ENCODE data around the gene NSL1. TPM values are rescaled to one million over a fixed set of nuclear protein-coding genes. Genes with fewer than 3 reads are reported as not detected.
A peak's percentile ranks its signal among the peaks of the same experiment; 100 is the strongest.

Gene NSL1
- total and polyA plus RNA-seq, 9 of the 15 experiments (the other 6 are each of a cell fraction or from before 2014, with no cell fraction given), result 53.5 to 108 (median 59.1) TPM

DNA sequence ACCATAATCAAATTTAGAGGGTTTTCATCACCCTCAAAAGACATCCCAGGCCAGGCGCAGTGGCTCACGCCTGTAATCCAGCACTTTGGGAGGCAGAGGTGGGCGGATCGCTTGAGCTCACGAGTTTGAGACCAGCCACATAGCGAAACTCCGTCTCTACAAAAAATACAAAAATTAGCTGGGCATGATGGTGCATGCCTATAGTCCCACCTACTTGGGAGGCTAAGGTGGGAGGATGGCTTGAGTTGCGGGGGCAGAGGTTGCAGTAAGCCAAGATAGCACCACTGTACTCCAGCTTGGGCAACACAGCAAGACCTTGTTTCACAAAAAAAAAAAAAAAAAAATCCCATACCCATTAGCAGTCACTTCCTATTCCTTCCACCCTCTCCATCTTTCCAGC is 58.5 kb downstream of the NSL1 start:
- Histone ChIP-seq H2AFZ (ENCODE audit: low read depth, low read length) (no peak overlapping the region), H3K9ac (ENCODE audit: insufficient read depth in 1 of 2, low read depth in 2 of 2, low read length in 2 of 2) (no peak overlapping the region), H3K27ac (ENCODE audit: extremely low read depth, low read depth, low read length) (no peak overlapping the region), H3K9me1 (ENCODE audit: control insufficient read depth, insufficient read depth, low read length) (no peaks in the 10 kb centered on the region), H3K9me3 (replicated peaks; ENCODE audit: control insufficient read depth, insufficient read depth, low read depth, low read length) (no peaks in the 10 kb centered on the region), H3K36me3 (ENCODE audit: control insufficient read depth, insufficient read depth, low read length) (peaks cover 12% of the 10 kb centered on the region; the same call in 2 of the 3 replicates), H3K79me2 (ENCODE audit: control insufficient read depth, insufficient read depth, low read length) (peaks cover 3% of the 10 kb centered on the region; the same call in 1 of the 3 replicates), H3K27me3 (ENCODE audit: control insufficient read depth in 2 of 2, insufficient read depth in 2 of 2, low read length in 2 of 2) (no peaks in the 10 kb centered on the region), H4K20me1 (replicated peaks; ENCODE audit: control insufficient read depth, insufficient read depth, low read length) (no peaks in the 10 kb centered on the region; the same call in 1 of the 2 replicates), H3K4me2 (ENCODE audit: insufficient read depth, low read length) (no peak overlapping the region), H3K4me1 (replicated peaks in 1 of 2; ENCODE audit: control insufficient read depth in 2 of 2, insufficient read depth in 2 of 2, low read length in 2 of 2) (no peaks in the 10 kb centered on the region), H3K4me3 (no peak overlapping the region)
- POLR2A ChIA-PET, result no interaction called here
- intact Hi-C loops (cut with micrococcal nuclease), result no loop called here
- DNase-seq (ENCODE audit: extremely low read depth in 1 of 4, low spot score in 3 of 4) (no peak), ATAC-seq (no peak), FAIRE-seq (no peak)
- TF ChIP-seq, protein P1, sequence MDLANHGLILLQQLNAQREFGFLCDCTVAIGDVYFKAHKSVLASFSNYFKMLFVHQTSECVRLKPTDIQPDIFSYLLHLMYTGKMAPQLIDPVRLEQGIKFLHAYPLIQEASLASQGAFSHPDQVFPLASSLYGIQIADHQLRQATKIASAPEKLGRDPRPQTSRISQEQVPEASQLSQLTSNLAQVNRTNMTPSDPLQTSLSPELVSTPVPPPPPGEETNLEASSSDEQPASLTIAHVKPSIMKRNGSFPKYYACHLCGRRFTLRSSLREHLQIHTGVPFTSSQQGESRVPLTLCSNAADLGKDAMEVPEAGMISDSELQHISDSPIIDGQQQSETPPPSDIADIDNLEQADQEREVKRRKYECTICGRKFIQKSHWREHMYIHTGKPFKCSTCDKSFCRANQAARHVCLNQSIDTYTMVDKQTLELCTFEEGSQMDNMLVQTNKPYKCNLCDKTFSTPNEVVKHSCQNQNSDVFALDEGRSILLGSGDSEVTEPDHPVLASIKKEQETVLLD (IDR thresholded peaks at IDR 0.05), result no peak
- in situ Hi-C loops (cut with MboI), result no loop called here
- CTCF ChIA-PET (ENCODE audit: low intra/inter-chr PET ratio), result no interaction called here
- WGBS (ENCODE audit: insufficient coverage, low coverage, missing lambda C conversion rate), result 89% methylated on average over 8 of the region's 8 CpGs
- no TSS peak for BruUV-seq (replicated peaks)

DNA sequence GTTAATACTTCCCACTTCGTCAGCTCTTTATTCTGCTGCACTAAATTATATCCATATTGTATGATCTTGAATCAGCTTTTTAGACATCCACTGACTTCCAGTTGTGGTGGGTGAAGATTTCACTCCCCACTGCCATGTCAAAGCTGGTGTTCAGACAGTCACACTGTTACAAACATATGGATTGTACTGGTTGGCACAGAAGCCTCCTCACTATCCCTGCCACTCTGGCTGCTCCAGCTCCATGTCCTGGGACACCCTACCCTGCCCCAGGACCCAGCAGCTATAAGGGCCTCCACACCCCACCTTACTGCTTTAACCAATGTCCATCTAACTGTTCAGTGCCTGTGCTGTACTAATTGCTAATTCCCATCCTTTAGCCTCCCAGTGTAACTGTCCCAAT is 59.9 kb downstream of the NSL1 start:
- Histone ChIP-seq H3K27me3 (ENCODE audit: control insufficient read depth in 2 of 2, insufficient read depth in 2 of 2, low read length in 2 of 2) (no peaks in the 10 kb centered on the region), H3K27ac (ENCODE audit: extremely low read depth, low read depth, low read length) (no peak overlapping the region), H2AFZ (ENCODE audit: low read depth, low read length) (no peak overlapping the region), H3K9me1 (ENCODE audit: control insufficient read depth, insufficient read depth, low read length) (no peaks in the 10 kb centered on the region), H3K79me2 (ENCODE audit: control insufficient read depth, insufficient read depth, low read length) (no peaks in the 10 kb centered on the region), H3K9me3 (replicated peaks; ENCODE audit: control insufficient read depth, insufficient read depth, low read depth, low read length) (no peaks in the 10 kb centered on the region), H3K9ac (ENCODE audit: insufficient read depth in 1 of 2, low read depth in 2 of 2, low read length in 2 of 2) (no peak overlapping the region), H3K4me3 (no peak overlapping the region), H3K4me2 (ENCODE audit: insufficient read depth, low read length) (no peak overlapping the region), H3K4me1 (replicated peaks in 1 of 2; ENCODE audit: control insufficient read depth in 2 of 2, insufficient read depth in 2 of 2, low read length in 2 of 2) (no peaks in the 10 kb centered on the region), H3K36me3 (ENCODE audit: control insufficient read depth, insufficient read depth, low read length) (peaks cover 12% of the 10 kb centered on the region; the same call in 2 of the 3 replicates), H4K20me1 (replicated peaks; ENCODE audit: control insufficient read depth, insufficient read depth, low read length) (no peaks in the 10 kb centered on the region; the same call in 1 of the 2 replicates)
- FAIRE-seq (no peak), DNase-seq (ENCODE audit: extremely low read depth in 1 of 4, low spot score in 3 of 4) (no peak), ATAC-seq (peak; percentile 36)
- ChIA-PET POLR2A (no interaction called here), CTCF (ENCODE audit: low intra/inter-chr PET ratio) (no interaction called here)
- in situ Hi-C loops (cut with MboI) (no loop called here), intact Hi-C loops (cut with micrococcal nuclease) (no loop called here)
- no TSS peak for BruUV-seq (replicated peaks)
- 75% methylated on average over 1 of the region's 1 CpG for WGBS (ENCODE audit: insufficient coverage, low coverage, missing lambda C conversion rate)
- TF ChIP-seq SMARCA5 (IDR thresholded peaks at IDR 0.05) (no peak), DACH1 (IDR thresholded peaks at IDR 0.05; ENCODE audit: partially characterized antibody) (no peak), MBD2 (IDR thresholded peaks at IDR 0.05; ENCODE audit: borderline replicate concordance, low read depth) (no peak)
- TF ChIP-seq, protein P2, sequence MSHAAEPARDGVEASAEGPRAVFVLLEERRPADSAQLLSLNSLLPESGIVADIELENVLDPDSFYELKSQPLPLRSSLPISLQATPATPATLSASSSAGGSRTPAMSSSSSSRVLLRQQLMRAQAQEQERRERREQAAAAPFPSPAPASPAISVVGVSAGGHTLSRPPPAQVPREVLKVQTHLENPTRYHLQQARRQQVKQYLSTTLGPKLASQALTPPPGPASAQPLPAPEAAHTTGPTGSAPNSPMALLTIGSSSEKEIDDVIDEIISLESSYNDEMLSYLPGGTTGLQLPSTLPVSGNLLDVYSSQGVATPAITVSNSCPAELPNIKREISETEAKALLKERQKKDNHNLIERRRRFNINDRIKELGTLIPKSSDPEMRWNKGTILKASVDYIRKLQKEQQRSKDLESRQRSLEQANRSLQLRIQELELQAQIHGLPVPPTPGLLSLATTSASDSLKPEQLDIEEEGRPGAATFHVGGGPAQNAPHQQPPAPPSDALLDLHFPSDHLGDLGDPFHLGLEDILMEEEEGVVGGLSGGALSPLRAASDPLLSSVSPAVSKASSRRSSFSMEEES (CRISPR knock-in tag; IDR thresholded peaks at IDR 0.05), result no peak

Measured in K562 (cell line).